ENCODE data around the gene JUND. TPM values are rescaled to one million over a fixed set of nuclear protein-coding genes. Genes with fewer than 3 reads are reported as not detected.
A peak's percentile ranks its signal among the peaks of the same experiment; 100 is the strongest.

Gene JUND
- total RNA-seq, 2 experiments from 2014 or later = 1,827 to 1,976 TPM

- H3K27me3 Mint-ChIP-seq = no peaks in the 10 kb centered on the region
- peaks cover 20% of the 10 kb centered on the region for H3K36me3 Mint-ChIP-seq (ENCODE audit: low read depth)
- POLR2A ChIA-PET = interaction anchor here (0.6 kb wide), 2 partner anchors 64 to 1188 kb away, joined by 3 to 4 read pairs; no protein-coding TSS in a partner anchor
- no peak overlapping the region for H3K4me3 Mint-ChIP-seq
- DNase-seq (no peak), ATAC-seq (ENCODE audit: poor library complexity) (no peak)
- H3K27ac Mint-ChIP-seq = no peak overlapping the region
- CTCF ChIA-PET = interaction anchor here (1.1 kb wide), 1 partner anchor 11 kb away, joined by 3 read pairs; no protein-coding TSS in a partner anchor
- peaks cover 17% of the 10 kb centered on the region for H3K4me1 ChIP-seq (ENCODE audit: insufficient read depth, low read length)
- H3K36me3 ChIP-seq (ENCODE audit: insufficient read depth, low read length) = peaks cover 32% of the 10 kb centered on the region
- no peak overlapping the region for H3K4me3 ChIP-seq (ENCODE audit: low read length)
- no peak for TF ChIP-seq CTCF (IDR thresholded peaks at IDR 0.05)
- no peak overlapping the region for H3K27ac ChIP-seq (ENCODE audit: low read depth in 1 of 2, low read length in 2 of 2)
- H3K9me3 Mint-ChIP-seq = no peaks in the 10 kb centered on the region
- intact Hi-C loops (cut with DNase I, micrococcal nuclease) = no loop called here
- peaks cover 5% of the 10 kb centered on the region for H3K4me1 Mint-ChIP-seq (ENCODE audit: low read depth)
- no peaks in the 10 kb centered on the region for H3K27me3 ChIP-seq (ENCODE audit: control insufficient read depth in 1 of 2, insufficient read depth in 2 of 2, low read length in 2 of 2)
- no peaks in the 10 kb centered on the region for H3K9me3 ChIP-seq (ENCODE audit: control insufficient read depth in 1 of 2, insufficient read depth in 1 of 2, low read length in 2 of 2)
These were observed 18.5 kb downstream of the JUND start for GRCh38 chr19:18262917-18263316.

- H3K4me1 Mint-ChIP-seq (ENCODE audit: low read depth) = peaks cover 5% of the 10 kb centered on the region
- intact Hi-C loops (cut with DNase I, micrococcal nuclease) = no loop called here
- H3K36me3 Mint-ChIP-seq (ENCODE audit: low read depth) = peaks cover 15% of the 10 kb centered on the region
- no peaks in the 10 kb centered on the region for H3K27me3 Mint-ChIP-seq
- H3K9me3 Mint-ChIP-seq = no peaks in the 10 kb centered on the region
- peaks cover 26% of the 10 kb centered on the region for H3K36me3 ChIP-seq (ENCODE audit: insufficient read depth, low read length)
- H3K27ac Mint-ChIP-seq = peak overlapping the region; percentile 17
- ATAC-seq (ENCODE audit: poor library complexity) = no peak
- TF ChIP-seq CTCF (IDR thresholded peaks at IDR 0.05) = no peak
- no peaks in the 10 kb centered on the region for H3K9me3 ChIP-seq (ENCODE audit: control insufficient read depth in 1 of 2, insufficient read depth in 1 of 2, low read length in 2 of 2)
- ChIA-PET POLR2A (interaction anchor here (0.6 kb wide), 1 partner anchor 1189 kb away, joined by 4 read pairs; no protein-coding TSS in a partner anchor), CTCF (no interaction called here)
- no peak overlapping the region for H3K4me3 Mint-ChIP-seq
- H3K27me3 ChIP-seq (ENCODE audit: control insufficient read depth in 1 of 2, insufficient read depth in 2 of 2, low read length in 2 of 2) = no peaks in the 10 kb centered on the region
- no peak overlapping the region for H3K4me3 ChIP-seq (ENCODE audit: low read length)
- H3K27ac ChIP-seq (ENCODE audit: low read depth in 1 of 2, low read length in 2 of 2) = no peak overlapping the region
- no peak for DNase-seq
- H3K4me1 ChIP-seq (ENCODE audit: insufficient read depth, low read length) = peaks cover 17% of the 10 kb centered on the region
These were observed 19.3 kb downstream of the JUND start for GRCh38 chr19:18262144-18262543.

- H3K36me3 ChIP-seq (ENCODE audit: insufficient read depth, low read length) = peaks cover 20% of the 10 kb centered on the region
- Mint-ChIP-seq H3K27ac (no peak overlapping the region), H3K9me3 (no peaks in the 10 kb centered on the region), H3K36me3 (ENCODE audit: low read depth) (peaks cover 8% of the 10 kb centered on the region), H3K4me1 (ENCODE audit: low read depth) (peaks cover 5% of the 10 kb centered on the region), H3K27me3 (no peaks in the 10 kb centered on the region), H3K4me3 (no peak overlapping the region)
- no peak for ATAC-seq (ENCODE audit: poor library complexity)
- intact Hi-C loops (cut with DNase I, micrococcal nuclease) = no loop called here
- peak in 1 of 14 experiments; percentile 50 for DNase-seq
- POLR2A ChIA-PET = interaction anchor here (1.5 kb wide), 1 partner anchor 19 kb away, joined by 8 read pairs; no protein-coding TSS in a partner anchor
- H3K4me3 ChIP-seq (ENCODE audit: low read length) = no peak overlapping the region
- H3K27ac ChIP-seq (ENCODE audit: low read depth in 1 of 2, low read length in 2 of 2) = no peak overlapping the region
- H3K9me3 ChIP-seq (ENCODE audit: control insufficient read depth in 1 of 2, insufficient read depth in 1 of 2, low read length in 2 of 2) = no peaks in the 10 kb centered on the region
- H3K4me1 ChIP-seq (ENCODE audit: insufficient read depth, low read length) = peaks cover 17% of the 10 kb centered on the region
- no peaks in the 10 kb centered on the region for H3K27me3 ChIP-seq (ENCODE audit: control insufficient read depth in 1 of 2, insufficient read depth in 2 of 2, low read length in 2 of 2)
- TF ChIP-seq CTCF (IDR thresholded peaks at IDR 0.05) = no peak
- CTCF ChIA-PET = no interaction called here
These were observed 19.9 kb downstream of the JUND start for GRCh38 chr19:18261474-18261873.
